HepG2 (cell line): ENCODE results near the gene USP7. TPM values are rescaled to one million over a fixed set of nuclear protein-coding genes. Genes with fewer than 3 reads are reported as not detected.

Experiments
- ELF1 ChIP-seq: sonication (generic); formaldehyde crosslinking; IDR thresholded peaks from 2 replicates; pipeline ENCODE4 v1.4.0; 2020; ENCODE audit warnings: missing genetic modification reagents
- GABPA ChIP-seq, 2 experiments: IDR thresholded peaks; 2 replicates each; pipeline ENCODE4 v1.6.1; 2011 to 2016; ENCODE audit warnings: low read depth in 2 of 2, low read length in 1 of 2, missing biosample characterization in 1 of 2, missing genetic modification characterization in 1 of 2
- GZF1 ChIP-seq: sonication (generic); formaldehyde crosslinking; IDR thresholded peaks from 2 replicates; pipeline ENCODE4 v1.5.1; 2020; ENCODE audit warnings: mild to moderate bottlenecking, missing genetic modification reagents
- HMGA1 ChIP-seq: sonication (generic); formaldehyde crosslinking; conservative IDR thresholded peaks from 2 replicates; pipeline ENCODE4 v1.4.0; 2020; ENCODE audit warnings: missing genetic modification reagents
- KLF9 ChIP-seq: IDR thresholded peaks from 2 replicates; pipeline ENCODE4 v1.6.1; 2016; ENCODE audit warnings: low read depth
- LCORL ChIP-seq, 2 experiments: fragments of 450-650 bp in 1 of 2; sonication (generic) in 1 of 2; formaldehyde crosslinking in 1 of 2; IDR thresholded peaks; 2 replicates each; pipeline versions ENCODE4 v1.5.0 to v1.6.1; 2017 to 2020; ENCODE audit warnings: antibody characterized with exemption in 1 of 2, missing genetic modification reagents in 1 of 2
- NCOA1 ChIP-seq: sonication (generic); formaldehyde crosslinking; IDR thresholded peaks from 2 replicates; pipeline ENCODE4 v1.9.0; 2021; ENCODE audit warnings: missing genetic modification reagents
- RBM22 ChIP-seq: fragments of 200-400 bp; formaldehyde crosslinking; optimal IDR thresholded peaks from 2 replicates; pipeline ENCODE3; 2017; ENCODE audit warnings: mild to moderate bottlenecking, low read length, moderate library complexity
- RORA ChIP-seq: sonication (generic); formaldehyde crosslinking; IDR thresholded peaks from 2 replicates; pipeline ENCODE4 v1.5.0; 2020; ENCODE audit warnings: mild to moderate bottlenecking, missing genetic modification reagents, moderate library complexity
- SP5 ChIP-seq: IDR thresholded peaks from 2 replicates; pipeline ENCODE4 v1.6.1; 2016; ENCODE audit warnings: low read depth, borderline replicate concordance
- SRF ChIP-seq: IDR thresholded peaks from 2 replicates; pipeline ENCODE4 v1.6.1; 2011; ENCODE audit warnings: mild to moderate bottlenecking, low read depth, low read length, moderate library complexity
- YEATS2 ChIP-seq: sonication (generic); formaldehyde crosslinking; IDR thresholded peaks from 2 replicates; pipeline ENCODE4 v1.4.0; 2020; ENCODE audit warnings: missing genetic modification reagents, borderline replicate concordance
- ZNF30 ChIP-seq: sonication (generic); formaldehyde crosslinking; IDR thresholded peaks from 2 replicates; pipeline ENCODE4 v1.5.0; 2020; ENCODE audit warnings: mild to moderate bottlenecking, missing genetic modification reagents
- ZNF354B ChIP-seq: sonication (generic); formaldehyde crosslinking; IDR thresholded peaks from 2 replicates; pipeline ENCODE4 v1.8.0; 2022; ENCODE audit warnings: mild to moderate bottlenecking, missing genetic modification reagents
- ZNF441 ChIP-seq: sonication (generic); formaldehyde crosslinking; IDR thresholded peaks from 2 replicates; pipeline ENCODE4 v1.7.0; 2021; ENCODE audit warnings: missing genetic modification reagents, borderline replicate concordance
- ZNF674 ChIP-seq: sonication (generic); formaldehyde crosslinking; IDR thresholded peaks from 2 replicates; pipeline ENCODE4 v1.5.0; 2020; ENCODE audit warnings: low read depth, mild to moderate bottlenecking, missing genetic modification reagents
- polyA plus RNA-seq, 8 experiments: library from polyadenylated mRNA; depleted of rRNA in 3 of 8; stranded (reverse) in 7 of 8; unstranded in 1 of 8; fragments of >200 nt; fragmentation: Illumina TruSeq in 4 of 8; extraction: Trizol in 4 of 8; gene quantifications; 2 replicates each; pipeline versions ENCODE4 v1.2.1 to v1.2.3, GENCODE V29; 2011 to 2016; ENCODE audit warnings: low read depth in 4 of 8, missing spikeins in 1 of 8, mixed read lengths in 1 of 8; ENCODE audit not compliant: insufficient read depth in 1 of 8
- total RNA-seq, 5 experiments: library from RNA; depleted of rRNA; stranded (reverse); fragments of >200 nt; fragmentation: Illumina TruSeq; extraction: Trizol; gene quantifications; 2 replicates each; pipeline ENCODE4 v1.2.3, GENCODE V29; 2016; ENCODE audit warnings: low read depth in 1 of 5
- TF ChIP-seq, protein P1 (sequence below): sonication (generic); formaldehyde crosslinking; IDR thresholded peaks from 2 replicates; pipeline ENCODE4 v1.4.0; 2020; ENCODE audit warnings: missing genetic modification reagents, mild to moderate bottlenecking, borderline replicate concordance
- TF ChIP-seq, protein P2 (sequence below): sonication (generic); formaldehyde crosslinking; IDR thresholded peaks from 2 replicates; pipeline ENCODE4 v1.5.1; 2020; ENCODE audit warnings: missing genetic modification reagents, mild to moderate bottlenecking, borderline replicate concordance
- TF ChIP-seq, protein P3 (sequence below): sonication (generic); formaldehyde crosslinking; IDR thresholded peaks from 2 replicates; pipeline ENCODE4 v1.5.0; 2020; ENCODE audit warnings: missing genetic modification reagents, mild to moderate bottlenecking, borderline replicate concordance
- TF ChIP-seq, protein P4 (sequence below): sonication (generic); formaldehyde crosslinking; IDR thresholded peaks from 2 replicates; pipeline ENCODE4 v1.4.0; 2020; ENCODE audit warnings: missing genetic modification reagents
- TF ChIP-seq, protein P5 (sequence below): IDR thresholded peaks from 2 replicates; pipeline ENCODE4 v1.6.1; 2012; ENCODE audit warnings: inconsistent platforms
- TF ChIP-seq, protein P6 (sequence below): sonication (generic); formaldehyde crosslinking; IDR thresholded peaks from 2 replicates; pipeline ENCODE4 v1.5.0; 2020; ENCODE audit warnings: missing genetic modification reagents, mild to moderate bottlenecking, borderline replicate concordance

The USP7 gene
- total and polyA plus RNA-seq, 2 of the 13 experiments (the other 11 are each of a cell fraction or from before 2014, with no cell fraction given), result 52.5 to 173 TPM

DNA sequence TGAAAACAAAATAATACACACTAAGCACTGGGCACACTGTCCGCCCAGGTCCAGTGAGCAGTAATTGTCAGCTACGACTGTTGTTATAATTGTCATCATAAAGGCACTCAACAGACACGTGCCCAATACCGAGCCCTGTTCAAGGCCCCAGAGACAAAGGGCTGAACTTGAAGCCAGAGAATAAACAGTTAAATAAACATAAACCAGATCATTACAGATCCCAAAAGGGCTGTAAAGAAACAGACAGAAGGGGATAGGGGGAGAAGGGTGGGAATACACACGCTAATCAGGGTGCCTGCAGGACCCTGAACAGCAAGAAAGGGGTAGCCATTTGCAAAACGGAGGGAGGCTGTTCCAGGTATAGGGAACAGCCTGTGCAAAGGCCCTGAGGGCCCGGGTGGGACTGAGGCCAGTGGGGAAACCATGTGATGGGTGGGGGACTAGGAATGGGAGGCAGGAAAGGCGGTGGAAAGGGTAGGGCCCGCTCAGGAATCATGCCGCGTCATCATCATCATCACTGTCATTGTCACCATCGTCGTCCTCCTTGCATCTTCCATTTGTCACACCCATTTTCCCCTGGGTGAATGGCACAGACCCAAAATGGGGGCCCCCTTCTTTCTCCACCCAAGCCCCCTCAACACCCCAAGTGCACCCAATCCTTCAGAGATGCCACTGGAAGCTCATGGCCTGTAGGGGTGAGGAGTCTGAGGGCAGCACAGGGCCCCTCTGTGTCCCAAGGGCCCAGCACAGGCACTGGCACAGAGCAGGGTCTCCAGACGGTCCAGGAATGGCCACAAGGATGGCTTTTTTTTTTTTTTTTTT lies 101.2 kb downstream of the USP7 start (continued):
- TF ChIP-seq, protein P1, sequence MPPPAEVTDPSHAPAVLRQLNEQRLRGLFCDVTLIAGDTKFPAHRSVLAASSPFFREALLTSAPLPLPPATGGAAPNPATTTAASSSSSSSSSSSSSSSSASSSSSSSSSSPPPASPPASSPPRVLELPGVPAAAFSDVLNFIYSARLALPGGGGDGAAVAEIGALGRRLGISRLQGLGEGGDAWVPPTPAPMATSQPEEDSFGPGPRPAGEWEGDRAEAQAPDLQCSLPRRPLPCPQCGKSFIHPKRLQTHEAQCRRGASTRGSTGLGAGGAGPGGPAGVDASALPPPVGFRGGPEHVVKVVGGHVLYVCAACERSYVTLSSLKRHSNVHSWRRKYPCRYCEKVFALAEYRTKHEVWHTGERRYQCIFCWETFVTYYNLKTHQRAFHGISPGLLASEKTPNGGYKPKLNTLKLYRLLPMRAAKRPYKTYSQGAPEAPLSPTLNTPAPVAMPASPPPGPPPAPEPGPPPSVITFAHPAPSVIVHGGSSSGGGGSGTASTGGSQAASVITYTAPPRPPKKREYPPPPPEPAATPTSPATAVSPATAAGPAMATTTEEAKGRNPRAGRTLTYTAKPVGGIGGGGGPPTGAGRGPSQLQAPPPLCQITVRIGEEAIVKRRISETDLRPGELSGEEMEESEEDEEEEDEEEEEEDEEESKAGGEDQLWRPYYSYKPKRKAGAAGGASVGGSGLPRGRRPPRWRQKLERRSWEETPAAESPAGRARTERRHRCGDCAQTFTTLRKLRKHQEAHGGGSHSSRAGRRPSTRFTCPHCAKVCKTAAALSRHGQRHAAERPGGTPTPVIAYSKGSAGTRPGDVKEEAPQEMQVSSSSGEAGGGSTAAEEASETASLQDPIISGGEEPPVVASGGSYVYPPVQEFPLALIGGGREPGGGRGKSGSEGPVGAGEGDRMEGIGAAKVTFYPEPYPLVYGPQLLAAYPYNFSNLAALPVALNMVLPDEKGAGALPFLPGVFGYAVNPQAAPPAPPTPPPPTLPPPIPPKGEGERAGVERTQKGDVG (CRISPR knock-in tag), result no peak
- TF ChIP-seq, protein P2, sequence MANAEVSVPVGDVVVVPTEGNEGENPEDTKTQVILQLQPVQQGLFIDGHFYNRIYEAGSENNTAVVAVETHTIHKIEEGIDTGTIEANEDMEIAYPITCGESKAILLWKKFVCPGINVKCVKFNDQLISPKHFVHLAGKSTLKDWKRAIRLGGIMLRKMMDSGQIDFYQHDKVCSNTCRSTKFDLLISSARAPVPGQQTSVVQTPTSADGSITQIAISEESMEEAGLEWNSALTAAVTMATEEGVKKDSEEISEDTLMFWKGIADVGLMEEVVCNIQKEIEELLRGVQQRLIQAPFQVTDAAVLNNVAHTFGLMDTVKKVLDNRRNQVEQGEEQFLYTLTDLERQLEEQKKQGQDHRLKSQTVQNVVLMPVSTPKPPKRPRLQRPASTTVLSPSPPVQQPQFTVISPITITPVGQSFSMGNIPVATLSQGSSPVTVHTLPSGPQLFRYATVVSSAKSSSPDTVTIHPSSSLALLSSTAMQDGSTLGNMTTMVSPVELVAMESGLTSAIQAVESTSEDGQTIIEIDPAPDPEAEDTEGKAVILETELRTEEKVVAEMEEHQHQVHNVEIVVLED (CRISPR knock-in tag), result no peak
- TF ChIP-seq, protein P3, sequence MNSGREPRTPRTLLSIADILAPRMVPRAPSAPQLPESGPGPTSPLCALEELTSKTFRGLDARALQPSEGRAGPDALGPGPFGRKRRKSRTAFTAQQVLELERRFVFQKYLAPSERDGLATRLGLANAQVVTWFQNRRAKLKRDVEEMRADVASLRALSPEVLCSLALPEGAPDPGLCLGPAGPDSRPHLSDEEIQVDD (CRISPR knock-in tag), result no peak
- TF ChIP-seq ZNF674 (CRISPR knock-in tag) (no peak), ZNF354B (CRISPR knock-in tag) (0 out of 2 replicates have a peak, but pooled peaks have one; percentile 14), NCOA1 (CRISPR knock-in tag) (no peak), GABPA (IDR thresholded peaks at IDR 0.05; ENCODE audit: low read depth, low read length) (no peak), GABPA (CRISPR knock-in tag; IDR thresholded peaks at IDR 0.05; ENCODE audit: low read depth) (no peak), HMGA1 (CRISPR knock-in tag) (no peak), GZF1 (CRISPR knock-in tag) (no peak), ZNF30 (CRISPR knock-in tag) (no peak), LCORL (IDR thresholded peaks at IDR 0.05) (no peak), LCORL (CRISPR knock-in tag; IDR thresholded peaks at IDR 0.05) (no peak), ELF1 (CRISPR knock-in tag) (no peak), YEATS2 (CRISPR knock-in tag) (no peak), KLF9 (CRISPR knock-in tag) (no peak), ZNF441 (CRISPR knock-in tag) (no peak), SRF (no peak), RBM22 (peak; percentile 94), RORA (CRISPR knock-in tag) (no peak), SP5 (CRISPR knock-in tag) (0 out of 2 replicates have a peak, but pooled peaks have one; percentile 34)
- TF ChIP-seq, protein P4, sequence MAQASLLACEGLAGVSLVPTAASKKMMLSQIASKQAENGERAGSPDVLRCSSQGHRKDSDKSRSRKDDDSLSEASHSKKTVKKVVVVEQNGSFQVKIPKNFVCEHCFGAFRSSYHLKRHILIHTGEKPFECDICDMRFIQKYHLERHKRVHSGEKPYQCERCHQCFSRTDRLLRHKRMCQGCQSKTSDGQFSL (CRISPR knock-in tag), result no peak
- TF ChIP-seq, protein P5, sequence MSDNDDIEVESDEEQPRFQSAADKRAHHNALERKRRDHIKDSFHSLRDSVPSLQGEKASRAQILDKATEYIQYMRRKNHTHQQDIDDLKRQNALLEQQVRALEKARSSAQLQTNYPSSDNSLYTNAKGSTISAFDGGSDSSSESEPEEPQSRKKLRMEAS, result no peak
- TF ChIP-seq, protein P6, sequence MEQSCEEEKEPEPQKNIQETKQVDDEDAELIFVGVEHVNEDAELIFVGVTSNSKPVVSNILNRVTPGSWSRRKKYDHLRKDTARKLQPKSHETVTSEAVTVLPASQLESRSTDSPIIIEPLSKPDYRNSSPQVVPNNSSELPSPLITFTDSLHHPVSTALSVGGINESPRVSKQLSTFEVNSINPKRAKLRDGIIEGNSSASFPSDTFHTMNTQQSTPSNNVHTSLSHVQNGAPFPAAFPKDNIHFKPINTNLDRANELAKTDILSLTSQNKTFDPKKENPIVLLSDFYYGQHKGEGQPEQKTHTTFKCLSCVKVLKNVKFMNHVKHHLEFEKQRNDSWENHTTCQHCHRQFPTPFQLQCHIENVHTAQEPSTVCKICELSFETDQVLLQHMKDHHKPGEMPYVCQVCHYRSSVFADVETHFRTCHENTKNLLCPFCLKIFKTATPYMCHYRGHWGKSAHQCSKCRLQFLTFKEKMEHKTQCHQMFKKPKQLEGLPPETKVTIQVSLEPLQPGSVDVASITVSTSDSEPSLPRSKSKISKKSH (CRISPR knock-in tag), result no peak
